HCT116 (cell line): ENCODE results near the gene EMD. TPM values are rescaled to one million over a fixed set of nuclear protein-coding genes. Genes with fewer than 3 reads are reported as not detected.

Experiments used
- ATAC-seq: fragments of 200-7000 bp; cut with Tn5 transposase; 2 replicates; pipeline ENCODE4 v1.9.1; 2020; ENCODE audit warnings: mild to moderate bottlenecking, moderate library complexity
- BruUV-seq: library from RNA; stranded (reverse); fragments of 400-500 nt; replicated peaks from 2 replicates; lab custom pipeline; 2021; lab: Mats Ljungman, UMichigan
- CTCF ChIA-PET: fragments of 300-600 bp; sonication (Branson Sonifier 250); formaldehyde crosslinking; loops from one replicate; lab custom pipeline; 2021; ENCODE audit warnings: antibody characterized with exemption; lab: Charles Lee
- POLR2A ChIA-PET: fragments of 300-600, 350-600 bp; sonication (Branson Sonifier 250); formaldehyde crosslinking; loops from one replicate; lab custom pipeline; 2021; ENCODE audit warnings: antibody characterized with exemption; lab: Charles Lee
- RAD21 ChIA-PET, 2 experiments: fragments of 300-600 bp; sonication (Branson Sonifier 250); formaldehyde crosslinking; loops; one replicate each; lab custom pipeline; 2023; ENCODE audit warnings: low total read pairs in 2 of 2; ENCODE audit not compliant: uncharacterized antibody in 2 of 2, unreplicated experiment in 2 of 2, low non-redundant PET in 1 of 2; lab: Charles Lee
- DNase-seq: peaks from one replicate; pipeline ENCODE4 v3.0.0-alpha.2; 2010; ENCODE audit warnings: low read depth, low spot score
- H2AFZ ChIP-seq: fragments of 200-600 bp; shearing (Covaris generic), sonication (generic); 2 replicates; pipeline ENCODE4 v1.6.1; 2017; ENCODE audit warnings: low read depth, mixed run types, mixed read lengths, antibody characterized with exemption, low read length; ENCODE audit not compliant: poor library complexity, severe bottlenecking
- H3K27ac ChIP-seq: 2 replicates; pipeline ENCODE4 v1.5.1; 2012; ENCODE audit warnings: low read depth, low read length
- H3K27me3 ChIP-seq: fragments of 200-600 bp; sonication (generic); 2 replicates; pipeline ENCODE4 v1.6.1; 2016; ENCODE audit warnings: mixed run types, low read length, mixed read lengths; ENCODE audit not compliant: insufficient read depth
- H3K36me3 ChIP-seq, 2 experiments: fragments of 200-500 bp in 1 of 2; fragments of 200-600 bp in 1 of 2; sonication (Bioruptor generic) in 1 of 2; sonication (generic) in 1 of 2; 2 replicates each; pipeline versions ENCODE4 v1.5.1 to v1.6.1; 2014 to 2016; ENCODE audit warnings: low read length in 2 of 2, inconsistent platforms in 1 of 2, mixed read lengths in 1 of 2, mixed run types in 1 of 2; ENCODE audit not compliant: insufficient read depth in 2 of 2, control insufficient read depth in 1 of 2
- H3K4me1 ChIP-seq, 2 experiments: fragments of 200-600 bp in 1 of 2; sonication (generic) in 1 of 2; 2 replicates each; pipeline versions ENCODE4 v1.5.1 to v1.6.1; 2012 to 2017; ENCODE audit warnings: low read length in 2 of 2, inconsistent platforms in 1 of 2, mild to moderate bottlenecking in 1 of 2, mixed read lengths in 1 of 2, mixed run types in 1 of 2, moderate library complexity in 1 of 2; ENCODE audit not compliant: insufficient read depth in 2 of 2, control insufficient read depth in 1 of 2
- H3K4me2 ChIP-seq: fragments of 200-600 bp; sonication (generic); 2 replicates; pipeline ENCODE4 v1.6.1; 2017; ENCODE audit warnings: mixed run types, low read length, mixed read lengths
- H3K4me3 ChIP-seq, 2 experiments: fragments of 200-600 bp in 1 of 2; sonication (generic) in 1 of 2; replicated peaks in 1 of 2; 2 replicates each; pipeline ENCODE4 v1.5.1; 2011 to 2016; ENCODE audit warnings: low read length in 2 of 2, control low read depth in 1 of 2, low read depth in 1 of 2, mild to moderate bottlenecking in 1 of 2, mixed read lengths in 1 of 2, mixed run types in 1 of 2
- H3K79me2 ChIP-seq: fragments of 200-600 bp; sonication (generic); 2 replicates; pipeline ENCODE4 v1.6.1; 2017; ENCODE audit warnings: mild to moderate bottlenecking, mixed run types, low read length, moderate library complexity, mixed read lengths; ENCODE audit not compliant: insufficient read depth
- H3K9ac ChIP-seq: fragments of 200-600 bp; sonication (generic); 2 replicates; pipeline ENCODE4 v1.6.1; 2016; ENCODE audit warnings: low read length, mixed read lengths
- H3K9me2 ChIP-seq: fragments of 200-600 bp; sonication (generic), shearing (Covaris generic); 2 replicates; pipeline ENCODE4 v1.6.1; 2017; ENCODE audit warnings: mixed run types, mild to moderate bottlenecking, moderate library complexity; ENCODE audit not compliant: insufficient read depth
- H3K9me3 ChIP-seq, 2 experiments: fragments of 200-500 bp in 1 of 2; fragments of 200-600 bp in 1 of 2; sonication (Bioruptor generic) in 1 of 2; sonication (generic) in 1 of 2; 2 replicates each; pipeline ENCODE4 v1.6.1; 2014 to 2017; ENCODE audit warnings: low read length in 2 of 2, mixed read lengths in 2 of 2, inconsistent platforms in 1 of 2, low read depth in 1 of 2, mild to moderate bottlenecking in 1 of 2, mixed run types in 1 of 2, moderate library complexity in 1 of 2; ENCODE audit not compliant: control insufficient read depth in 1 of 2, insufficient read depth in 1 of 2
- H4K20me1 ChIP-seq: fragments of 200-600 bp; sonication (generic), shearing (Covaris generic); 2 replicates; pipeline ENCODE4 v1.6.1; 2017; ENCODE audit warnings: mixed run types, mild to moderate bottlenecking, moderate library complexity; ENCODE audit not compliant: insufficient read depth
- FOSL1 ChIP-seq: IDR thresholded peaks from 2 replicates; pipeline ENCODE4 v1.6.1; 2012; ENCODE audit warnings: low read depth
- JUND ChIP-seq: IDR thresholded peaks from 2 replicates; pipeline ENCODE4 v1.6.1; 2012
- POLR2AphosphoS5 ChIP-seq: IDR thresholded peaks from 2 replicates; pipeline ENCODE4 v1.6.1; 2011; ENCODE audit warnings: mild to moderate bottlenecking, low read depth, low read length, moderate library complexity
- ZFX ChIP-seq: fragments of 450-650 bp; IDR thresholded peaks from 2 replicates; pipeline ENCODE4 v1.6.1; 2017
- ZNF274 ChIP-seq: fragments of 200-500 bp; sonication (Bioruptor generic); IDR thresholded peaks from 2 replicates; pipeline ENCODE4 v1.6.1; 2014; ENCODE audit warnings: mild to moderate bottlenecking, low read depth, low read length, inconsistent platforms
- intact Hi-C: fragments of 100-400 bp; cut with micrococcal nuclease; formaldehyde crosslinking; loops from 2 replicates; pipeline ENCODE4 v1.10.0; 2022
- total RNA-seq: library from RNA; stranded (reverse); gene quantifications from one replicate; pipeline ENCODE4 v1.2.1, GENCODE V29; 2021; ENCODE audit not compliant: unreplicated experiment

EMD gene
- total RNA-seq, 1 experiment from 2014 or later, result 102 TPM

DNA sequence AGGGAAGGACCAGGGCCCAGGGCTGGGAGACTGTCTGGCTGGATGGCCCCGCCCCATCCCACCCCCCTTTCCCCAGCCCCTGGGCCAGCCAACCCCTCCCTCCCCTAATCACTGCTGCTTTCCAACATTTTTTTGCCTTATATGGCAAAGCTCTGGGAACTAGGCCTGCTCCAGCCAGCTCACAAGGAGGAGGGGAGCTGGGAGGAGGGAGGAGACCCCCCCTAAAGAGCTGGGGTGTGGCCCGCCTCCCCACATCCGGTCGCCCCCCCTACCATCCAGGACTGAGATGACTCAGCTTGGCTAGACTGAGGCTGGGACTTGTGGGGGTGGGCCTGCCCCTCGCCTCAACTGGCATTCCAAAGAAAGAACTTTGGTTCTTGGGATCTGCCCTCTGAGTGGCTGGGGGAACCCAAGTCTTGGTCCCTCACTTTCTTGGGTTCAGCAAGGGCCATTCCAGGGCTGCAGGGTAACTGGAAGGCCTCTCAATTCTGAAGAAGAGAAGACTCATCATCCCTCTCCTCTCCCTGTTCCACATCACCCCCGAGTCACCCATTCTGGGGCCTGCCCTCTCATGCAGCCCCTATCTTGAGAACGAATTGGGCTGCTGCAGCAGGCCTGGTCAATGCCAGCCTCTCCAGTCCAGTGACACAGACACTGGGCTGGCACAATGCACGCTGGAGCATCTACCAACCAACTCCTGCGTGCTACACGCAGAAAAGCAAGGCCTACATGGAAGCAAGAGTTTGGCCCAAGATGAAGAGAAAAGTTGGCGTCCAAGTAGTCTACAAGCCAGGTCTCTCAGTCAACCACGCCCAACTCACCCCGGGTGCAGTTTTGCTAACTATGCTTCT lies 9.4 kb upstream of the EMD start:
- Histone ChIP-seq H3K4me1 (peaks cover 10 to 46% of the 10 kb centered on the region in 2 experiments), H2AFZ (no peak overlapping the region), H3K27ac (peak overlapping the region; percentile 82), H3K9me3 (no peaks in the 10 kb centered on the region), H4K20me1 (no peaks in the 10 kb centered on the region), H3K9ac (peak overlapping the region; percentile 77), H3K4me3 (peak overlapping the region; percentile 74 to 78), H3K79me2 (peaks cover 62% of the 10 kb centered on the region), H3K27me3 (no peaks in the 10 kb centered on the region), H3K36me3 (peaks cover 6 to 22% of the 10 kb centered on the region in 2 experiments; a peak in 2 of 4 replicates), H3K9me2 (no peaks in the 10 kb centered on the region), H3K4me2 (peak overlapping the region; percentile 94)
- intact Hi-C loops, result no loop called here
- DNase-seq (peak; percentile 63), ATAC-seq (peak; percentile 47)
- BruUV-seq, result TSS peak; percentile 65
- POLR2A ChIA-PET, result interaction anchor here (0.6 to 1.5 kb wide), 4 partner anchors 9 to 365 kb away, joined by 3 to 7 read pairs (median 4); partner anchors contain the start of genes EMD, RPL10 and UBL4A
- CTCF ChIA-PET, result no interaction called here
- RAD21 ChIA-PET, result no interaction called here
- TF ChIP-seq FOSL1 (no peak), POLR2AphosphoS5 (peak; percentile 13; the same call in 1 of the 2 replicates), JUND (no peak)
- TF ChIP-seq, all 23 proteins: peak for 1

DNA sequence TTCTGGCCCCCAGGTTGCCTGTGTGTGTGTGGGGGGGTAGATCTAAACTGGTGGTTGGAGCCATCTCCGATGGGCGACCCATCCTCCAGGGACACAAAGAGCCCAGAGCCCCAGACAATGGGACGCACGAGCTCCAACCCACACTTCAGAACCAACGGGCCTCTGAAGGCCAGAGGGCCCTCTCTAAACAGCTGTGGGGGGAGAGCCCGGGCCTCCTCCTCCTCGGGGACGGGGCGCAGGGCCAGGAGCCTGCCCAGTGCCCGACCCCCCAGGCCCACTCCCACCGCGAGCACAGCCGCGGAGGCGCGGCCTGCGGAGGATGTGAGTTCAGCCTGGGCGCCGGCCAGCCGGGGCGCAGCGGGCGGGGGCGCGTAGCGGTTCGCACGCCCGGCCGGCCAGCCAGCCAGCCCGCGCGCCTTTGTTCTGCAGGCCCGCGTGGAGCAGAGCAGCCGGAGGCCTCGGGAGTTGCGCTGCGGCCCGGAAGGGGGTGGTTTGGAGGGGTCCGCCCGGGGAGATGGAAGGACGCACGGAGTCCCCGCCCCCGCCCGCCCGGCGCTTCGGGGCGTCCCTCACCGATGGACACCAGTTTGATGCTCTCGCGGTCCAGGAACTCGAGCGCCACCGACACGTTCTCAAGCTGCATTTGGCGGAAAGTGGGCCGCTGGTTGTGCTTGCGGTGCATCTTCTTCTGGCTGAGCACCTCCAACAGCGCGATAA lies 8.6 kb upstream of the EMD start:
- H3K27me3 ChIP-seq, result no peaks in the 10 kb centered on the region
- intact Hi-C loops, result no loop called here
- peaks cover 14 to 54% of the 10 kb centered on the region in 2 experiments for H3K4me1 ChIP-seq
- peaks cover 54% of the 10 kb centered on the region for H3K79me2 ChIP-seq
- RAD21 ChIA-PET, result interaction anchor here in 1 of 2 experiments (0.6 kb wide), 1 partner anchor 365 kb away, joined by 4 read pairs; no protein-coding TSS in a partner anchor
- TF ChIP-seq ZNF274, result no peak
- peak; percentile 36; the same call in 1 of the 2 replicates for TF ChIP-seq ZFX
- no peaks in the 10 kb centered on the region for H3K9me3 ChIP-seq
- H2AFZ ChIP-seq, result no peak overlapping the region
- no peaks in the 10 kb centered on the region for H3K9me2 ChIP-seq
- peak overlapping the region; percentile 77 for H3K9ac ChIP-seq
- DNase-seq (no peak), ATAC-seq (no peak)
- POLR2A ChIA-PET, result interaction anchor here (0.7 to 1.3 kb wide), 7 partner anchors 9 to 392 kb away, joined by 3 to 13 read pairs (median 5); partner anchors contain the start of genes EMD, RPL10 and SLC10A3
- peak overlapping the region; percentile 94 for H3K4me2 ChIP-seq
- H4K20me1 ChIP-seq, result no peaks in the 10 kb centered on the region
- peak overlapping the region; percentile 82 for H3K27ac ChIP-seq
- H3K36me3 ChIP-seq, result peaks cover 6 to 22% of the 10 kb centered on the region in 2 experiments; a peak in 2 of 4 replicates
- no TSS peak for BruUV-seq
- CTCF ChIA-PET, result interaction anchor here (0.7 kb wide), 1 partner anchor 63 kb away, joined by 3 read pairs; no protein-coding TSS in a partner anchor
- H3K4me3 ChIP-seq, result peak overlapping the region; percentile 74 to 78
